ENCODE measurements around the gene RPL13. TPM values are rescaled to one million over a fixed set of nuclear protein-coding genes. Genes with fewer than 3 reads are reported as not detected.
A peak's percentile ranks its signal among the peaks of the same experiment; 100 is the strongest.

Gene RPL13
- total and polyA plus RNA-seq, 9 of the 15 experiments (the other 6 are each of a cell fraction or from before 2014, with no cell fraction given), result 227 to 6,042 (median 1,633) TPM

- peak; percentile 46 for FAIRE-seq
- TF ChIP-seq USF1 (CRISPR knock-in tag; IDR thresholded peaks at IDR 0.05) (peak; percentile 82), TRIM28 (IDR thresholded peaks at IDR 0.05) (no peak), ZNF263 (CRISPR knock-in tag; IDR thresholded peaks at IDR 0.05; ENCODE audit: borderline replicate concordance) (peak; percentile 24; the same call in 1 of the 2 replicates), CREB1 (IDR thresholded peaks at IDR 0.05) (no peak), CREB1 (CRISPR knock-in tag; IDR thresholded peaks at IDR 0.05) (0 out of 2 replicates have a peak, but pooled peaks have one; percentile 3), LARP7 (IDR thresholded peaks at IDR 0.05) (no peak)
- 84% methylated on average over 13 of the region's 13 CpGs for WGBS (ENCODE audit: insufficient coverage, low coverage, missing lambda C conversion rate)
- H3K4me3 ChIP-seq, result no peak overlapping the region
- H3K36me3 ChIP-seq (ENCODE audit: control insufficient read depth, insufficient read depth, low read length), result peaks cover 64% of the 10 kb centered on the region; the same call in 2 of the 3 replicates
- H4K20me1 ChIP-seq (replicated peaks; ENCODE audit: control insufficient read depth, insufficient read depth, low read length), result 0 out of 2 replicates have a peak, but pooled peaks cover 6% of the 10 kb centered on the region
- H3K9me3 ChIP-seq (replicated peaks; ENCODE audit: control insufficient read depth, insufficient read depth, low read depth, low read length), result no peaks in the 10 kb centered on the region
- no peak overlapping the region for H3K27ac ChIP-seq (ENCODE audit: extremely low read depth, low read depth, low read length)
- no TSS peak for BruUV-seq (replicated peaks)
- H3K27me3 ChIP-seq (ENCODE audit: control insufficient read depth in 2 of 2, insufficient read depth in 2 of 2, low read length in 2 of 2), result no peaks in the 10 kb centered on the region
- in situ Hi-C loops (cut with MboI) (no loop called here), intact Hi-C loops (cut with micrococcal nuclease) (no loop called here)
- peak overlapping the region in 1 of 2 experiments; percentile 64; a peak in 1 of 4 replicates for H3K9ac ChIP-seq (ENCODE audit: insufficient read depth in 1 of 2, low read depth in 2 of 2, low read length in 2 of 2)
- POLR2A ChIA-PET, result interaction anchor here (0.7 to 1.1 kb wide), 5 partner anchors 18 to 38 kb away, joined by 3 to 5 read pairs (median 3); no protein-coding TSS in a partner anchor
- no peak for ATAC-seq
- CTCF ChIA-PET (ENCODE audit: low intra/inter-chr PET ratio), result no interaction called here
- DNase-seq (ENCODE audit: extremely low read depth in 1 of 4, low spot score in 3 of 4), result no peak
- peaks cover 0 to 17% of the 10 kb centered on the region in 2 experiments; a peak in 3 of 5 replicates for H3K4me1 ChIP-seq (replicated peaks in 1 of 2; ENCODE audit: control insufficient read depth in 2 of 2, insufficient read depth in 2 of 2, low read length in 2 of 2)
- H3K9me1 ChIP-seq (ENCODE audit: control insufficient read depth, insufficient read depth, low read length), result no peaks in the 10 kb centered on the region
- no peak overlapping the region for H2AFZ ChIP-seq (ENCODE audit: low read depth, low read length)
- no peak overlapping the region for H3K4me2 ChIP-seq (ENCODE audit: insufficient read depth, low read length)
- H3K79me2 ChIP-seq (ENCODE audit: control insufficient read depth, insufficient read depth, low read length), result no peaks in the 10 kb centered on the region
Observed at GRCh38 chr16:89540557-89540956, 19.9 kb upstream of the RPL13 start.
